NOMO-1 (cell line): Measurements from ENCODE around the gene ZNF625.
"Not testable (repeated sequence)": the region's sequence is repeated elsewhere in the genome, so short reads cannot be mapped to it uniquely, and the experiment has no call there.

Experiments
- DNase-seq, 2 experiments: peaks; one replicate each; lab custom pipeline; 2025; ENCODE audit not compliant: unreplicated experiment in 2 of 2; lab: John Stamatoyannopoulos, UW

The ZNF625 gene

DNA sequence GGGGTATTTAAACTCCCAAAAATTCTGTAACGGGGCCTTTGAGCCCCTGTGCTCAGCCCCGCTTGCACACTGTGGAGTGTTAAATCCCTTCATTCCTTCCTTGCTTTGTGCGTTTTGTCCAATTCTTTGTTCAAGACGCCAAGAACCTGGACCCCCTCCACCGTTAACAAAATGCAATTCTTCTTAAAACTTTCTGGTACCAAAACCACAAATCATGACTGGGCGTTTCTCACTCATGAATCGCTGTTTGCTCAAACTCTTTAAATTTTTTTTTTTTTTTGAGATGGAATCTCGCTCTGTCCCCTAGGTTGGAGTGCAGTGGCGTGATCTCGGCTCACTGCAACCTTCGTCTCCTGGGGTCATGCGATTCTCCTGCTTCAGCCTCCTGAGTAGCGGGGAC is 17.3 kb downstream of the ZNF625 start:
- no peak for DNase-seq

DNA sequence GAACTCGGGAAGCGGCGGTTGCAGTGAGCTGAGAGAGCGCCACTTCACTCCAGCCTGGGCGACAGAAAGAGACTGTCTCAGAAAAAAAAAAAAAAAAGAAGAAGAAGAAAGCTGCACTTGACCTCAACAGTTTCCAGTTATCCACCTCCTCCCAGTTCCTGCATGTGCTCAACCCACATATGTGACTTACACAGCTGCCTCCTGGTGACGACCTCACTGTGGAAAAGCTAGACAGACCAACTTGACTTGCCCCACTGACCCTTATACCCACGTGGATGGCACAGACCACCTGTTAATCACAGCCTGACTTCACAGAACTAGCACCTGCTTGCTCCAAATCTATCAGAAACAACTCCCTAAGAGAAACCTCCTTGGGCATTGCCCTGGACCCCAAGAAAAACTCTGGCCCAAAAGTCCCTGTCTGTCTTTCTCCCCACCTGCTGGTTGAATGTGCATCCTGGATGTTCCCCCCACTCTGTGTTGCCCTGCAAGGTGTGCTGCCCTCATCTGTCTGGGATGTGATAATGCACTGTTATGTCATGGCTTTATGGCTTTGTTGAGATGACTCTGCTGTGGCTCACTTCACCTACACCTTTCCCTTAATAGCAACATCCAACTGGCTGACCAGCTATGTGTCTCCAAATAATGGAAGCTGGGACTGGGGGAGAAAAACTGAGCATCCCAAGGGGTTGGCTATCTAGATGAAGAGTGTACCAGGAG is 19.2 kb downstream of the ZNF625 start:
- DNase-seq: no peak

DNA sequence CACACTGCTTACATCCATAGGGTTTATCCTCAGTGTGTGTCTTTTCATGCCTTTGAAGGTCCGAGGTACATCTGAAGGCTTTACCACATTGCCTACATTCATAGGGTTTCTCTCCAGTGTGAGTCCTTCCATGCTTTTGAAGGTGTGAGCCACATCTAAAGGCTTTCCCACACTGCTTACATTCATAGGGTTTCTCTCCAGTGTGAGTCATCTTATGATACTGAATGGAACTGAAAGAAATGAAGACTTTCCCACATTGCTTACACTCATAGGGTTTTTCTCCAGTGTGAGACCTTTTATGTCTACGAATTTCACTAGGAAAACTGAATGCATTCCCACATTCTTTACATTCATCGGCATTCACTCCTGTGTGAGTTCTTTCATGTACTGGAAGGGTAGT is 23.5 kb downstream of the ZNF625 start:
- no peak for DNase-seq

DNA sequence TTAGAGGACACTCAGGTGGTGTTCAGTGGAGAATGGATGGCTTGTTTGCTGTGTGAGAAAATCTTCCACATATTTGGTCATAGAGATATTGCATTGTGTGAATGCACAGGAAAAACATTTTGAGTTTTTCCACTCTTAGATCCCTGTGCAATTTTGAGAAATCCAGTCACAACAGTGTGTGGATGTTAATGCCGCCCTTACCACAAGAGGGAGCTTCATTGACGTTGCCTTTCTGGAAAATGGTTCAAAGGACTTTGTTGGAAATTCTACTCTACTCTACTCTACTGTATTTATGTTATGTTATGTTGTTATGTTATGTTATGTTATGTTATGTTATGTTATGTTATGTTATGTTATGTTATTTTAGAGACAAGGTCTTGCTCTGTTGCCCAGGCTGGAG is 29.8 kb downstream of the ZNF625 start:
- DNase-seq: no peak

DNA sequence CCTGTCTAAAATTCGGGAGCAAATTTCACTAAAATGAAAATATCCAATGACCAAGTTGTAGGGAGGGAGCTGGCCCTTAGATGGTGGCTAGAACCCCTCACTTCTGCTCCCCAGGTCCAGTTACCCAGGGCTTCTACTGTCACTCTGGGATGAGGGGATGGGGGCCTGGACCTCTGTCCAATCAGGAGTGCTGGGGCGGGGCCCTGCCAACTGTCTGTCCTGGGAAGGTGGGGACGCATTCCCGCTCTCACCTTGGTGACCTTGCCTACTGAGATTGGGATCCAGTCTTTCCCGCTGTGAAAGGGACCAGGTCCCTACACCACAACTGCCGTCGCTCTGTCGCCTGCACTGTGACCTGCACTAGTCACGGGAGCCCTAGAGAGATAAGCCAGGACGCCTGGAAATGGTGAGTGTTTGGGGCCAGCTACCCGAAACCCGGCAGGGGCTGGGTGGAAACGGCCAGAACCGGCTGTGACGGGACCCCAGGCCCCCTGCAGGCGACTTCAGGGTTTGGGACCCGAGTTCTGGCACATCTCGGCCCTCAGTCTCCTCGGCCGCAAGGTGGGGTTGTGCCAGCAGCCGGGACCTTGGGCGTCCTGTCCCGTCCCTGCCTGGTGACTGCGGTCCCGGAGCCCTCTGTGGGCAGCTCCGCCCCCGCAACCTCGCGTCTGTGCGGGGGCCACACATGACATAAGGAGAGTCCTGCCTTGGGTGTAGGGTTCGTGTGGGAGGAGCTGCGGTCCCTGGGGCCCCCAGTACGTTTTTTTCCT is 39.1 kb downstream of the ZNF625 start:
- DNase-seq: no peak

DNA sequence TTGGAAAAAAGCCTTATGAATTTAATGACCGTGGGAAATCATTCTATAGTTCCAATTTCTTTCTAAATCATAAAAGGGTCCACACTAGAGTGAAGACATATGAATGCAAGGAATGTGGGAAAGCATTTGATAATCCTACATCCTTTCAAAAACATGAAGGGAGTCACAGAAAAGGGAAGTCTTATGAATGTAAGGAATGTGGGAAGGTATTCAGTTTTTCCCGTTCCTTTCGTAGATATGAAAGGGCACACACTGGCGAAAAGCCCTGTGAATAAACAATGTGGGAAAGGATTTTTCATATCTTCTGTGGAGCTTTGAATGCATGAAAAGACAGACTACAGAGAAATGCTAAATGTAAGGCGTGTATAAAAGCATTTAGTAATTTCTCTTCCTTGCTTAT is 43.4 kb downstream of the ZNF625 start:
- DNase-seq: no peak

DNA sequence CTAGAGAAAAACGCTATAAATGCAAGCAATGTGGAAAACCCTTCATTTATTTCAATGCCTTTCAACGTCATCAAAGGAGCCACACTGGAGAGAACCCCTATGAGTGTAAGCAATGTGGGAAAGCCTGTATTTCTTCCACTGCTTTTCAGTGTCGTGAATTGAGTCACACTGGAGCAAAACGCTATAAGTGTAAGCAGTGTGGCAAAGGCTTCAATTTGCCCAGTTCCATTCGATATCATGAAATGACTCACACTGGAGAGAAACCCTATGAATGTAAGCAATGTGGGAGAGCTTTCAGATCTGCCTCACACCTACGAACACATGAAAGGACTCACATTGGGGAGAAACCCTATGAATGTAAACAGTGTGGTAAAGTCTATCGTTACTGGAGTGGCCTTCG is 43.8 kb downstream of the ZNF625 start:
- DNase-seq: no peak

DNA sequence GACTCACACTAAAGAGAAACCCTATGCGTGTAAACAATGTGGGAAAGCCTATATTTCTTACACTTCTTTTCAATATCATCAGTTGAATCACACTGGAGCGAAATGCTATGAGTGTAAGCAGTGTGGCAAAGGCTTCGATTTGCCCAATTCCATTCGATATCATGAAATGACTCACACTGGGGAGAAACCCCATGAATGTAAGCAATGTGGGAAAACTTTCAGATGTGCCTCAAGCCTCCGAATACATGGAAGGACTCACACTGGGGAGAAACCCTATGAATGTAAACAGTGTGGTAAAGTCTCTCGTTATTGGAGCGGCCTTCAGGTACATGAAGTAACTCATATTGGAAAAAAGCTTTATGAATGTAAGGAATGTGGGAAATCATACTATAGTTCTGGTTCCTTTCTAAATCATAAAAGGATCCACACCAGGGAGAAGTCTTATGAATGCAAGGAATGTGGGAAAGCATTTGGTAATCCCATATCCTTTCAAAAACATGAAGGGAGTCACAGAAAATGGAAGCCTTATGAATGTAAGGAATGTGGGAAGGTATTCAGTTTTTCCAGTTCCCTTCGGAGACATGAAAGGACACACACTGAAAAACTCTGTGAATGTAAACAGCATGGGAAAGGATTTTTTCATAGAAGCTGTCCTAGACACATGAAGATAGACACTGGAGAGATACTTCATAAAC is 44.4 kb downstream of the ZNF625 start:
- no peak for DNase-seq

DNA sequence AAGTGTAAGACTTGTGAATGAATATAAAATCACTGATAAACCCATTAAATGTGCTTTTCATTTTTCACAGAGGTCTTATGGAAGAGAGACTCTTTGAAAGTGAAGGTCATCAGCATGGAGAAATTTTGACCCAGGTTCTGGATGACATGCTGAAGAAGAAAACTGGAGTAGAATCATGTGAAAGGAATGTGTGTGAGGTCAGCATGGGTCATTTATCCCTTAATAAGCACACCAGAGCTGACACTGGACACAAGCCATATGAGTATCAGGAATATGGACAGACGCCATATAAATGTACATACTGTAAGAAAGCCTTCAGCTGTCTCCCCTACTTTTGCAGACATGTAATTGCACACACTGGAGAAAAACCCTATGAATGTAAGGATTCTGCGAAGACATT is 45.4 kb downstream of the ZNF625 start:
- DNase-seq: no peak

DNA sequence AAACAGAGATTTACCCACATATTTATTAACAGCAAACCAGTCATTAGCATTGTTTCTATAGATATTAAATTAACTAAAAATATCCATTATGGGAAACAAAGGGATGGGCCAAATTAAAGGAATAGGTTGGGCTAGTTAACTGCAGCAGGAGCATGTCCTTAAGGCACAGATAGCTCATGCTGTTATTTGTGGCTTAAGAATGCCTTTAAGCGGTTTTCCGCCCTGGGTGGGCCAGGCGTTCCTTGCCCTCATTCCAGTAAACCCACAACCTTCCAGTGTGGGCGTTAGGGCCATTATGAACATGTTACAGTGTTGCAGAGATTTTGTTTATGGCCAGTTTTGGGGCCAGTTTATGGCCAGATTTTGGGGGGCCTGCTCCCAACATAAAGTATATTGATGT is 52.6 kb downstream of the ZNF625 start:
- not testable (repeated sequence) for DNase-seq

DNA sequence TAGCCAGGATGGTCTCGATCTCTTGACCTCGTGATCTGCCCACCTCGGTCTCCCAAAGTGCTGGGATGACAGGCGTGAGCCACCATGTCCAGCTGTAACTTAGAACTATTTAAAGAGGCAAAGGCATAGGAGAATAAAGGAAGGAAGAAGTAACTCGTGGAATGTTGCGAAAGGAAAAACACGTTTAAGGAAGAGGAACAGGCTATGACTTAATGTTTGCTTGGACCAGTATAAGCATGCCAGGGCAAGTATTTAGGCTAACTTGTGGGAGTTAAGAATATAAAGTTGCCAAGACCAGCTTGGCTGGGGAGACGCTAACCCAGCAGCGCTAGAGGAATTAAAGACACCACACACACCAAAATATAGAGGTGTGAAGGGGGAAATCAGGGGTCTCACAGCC is 58.5 kb downstream of the ZNF625 start:
- DNase-seq: no peak

DNA sequence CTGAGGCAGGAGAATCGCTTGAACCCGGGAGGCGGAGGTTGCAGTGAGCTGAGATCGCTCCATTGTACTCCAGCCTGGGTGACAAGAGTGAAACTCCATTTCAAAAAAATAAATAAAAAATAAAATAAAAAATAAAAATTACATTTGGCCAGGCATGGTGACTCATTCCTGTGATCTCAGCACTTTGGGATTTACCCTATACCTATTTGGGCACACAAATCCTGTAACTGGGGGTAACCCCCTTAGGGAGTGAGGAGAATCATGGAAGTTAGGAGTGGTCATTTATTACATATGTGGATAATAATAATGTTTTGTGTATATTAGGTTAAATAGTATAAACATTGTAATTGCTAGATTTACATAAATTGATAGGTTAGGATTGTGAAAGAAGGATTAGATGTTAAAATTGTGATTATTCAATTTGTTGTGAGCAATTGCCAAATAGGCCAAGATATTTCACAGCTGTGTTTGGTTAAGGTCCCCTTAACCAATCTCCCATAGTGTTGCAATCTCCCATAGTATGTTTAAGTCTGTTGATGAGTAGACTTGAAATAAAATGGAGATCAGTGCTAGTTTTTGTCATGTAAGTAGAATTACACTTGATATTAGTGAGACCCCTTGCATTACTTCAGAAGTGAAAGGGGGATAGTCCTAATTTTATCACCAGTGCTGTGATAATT is 61.3 kb downstream of the ZNF625 start:
- no peak for DNase-seq
